HepG2 (cell line): ENCODE data around the gene FBXO10.

ENCODE experiments used
- CENPX ChIP-seq: sonication (generic); formaldehyde crosslinking; IDR thresholded peaks from 2 replicates; pipeline ENCODE4 v1.9.0; 2021; ENCODE audit warnings: mild to moderate bottlenecking, missing genetic modification reagents, moderate library complexity
- ELK4 ChIP-seq: sonication (generic); formaldehyde crosslinking; IDR thresholded peaks from 2 replicates; pipeline ENCODE4 v1.9.0; 2021; ENCODE audit warnings: missing genetic modification reagents, borderline replicate concordance
- ESRRA ChIP-seq: sonication (generic); formaldehyde crosslinking; IDR thresholded peaks from 2 replicates; pipeline ENCODE4 v1.5.1; 2020; ENCODE audit warnings: mild to moderate bottlenecking, low read depth, missing genetic modification reagents
- EZH2 ChIP-seq: conservative IDR thresholded peaks from 2 replicates; pipeline ENCODE4 v1.6.1; 2012; ENCODE audit warnings: mild to moderate bottlenecking, low read depth, low read length, moderate library complexity
- ZNF468 ChIP-seq: sonication (generic); formaldehyde crosslinking; IDR thresholded peaks from 2 replicates; pipeline ENCODE4 v1.8.0; 2022; ENCODE audit warnings: mild to moderate bottlenecking, moderate library complexity, missing genetic modification reagents

- TF ChIP-seq EZH2 (no peak), ESRRA (CRISPR knock-in tag) (no peak), ELK4 (CRISPR knock-in tag) (no peak), ZNF468 (CRISPR knock-in tag) (no peak), CENPX (CRISPR knock-in tag) (no peak)
These were observed 17.1 kb downstream of the FBXO10 start for GRCh38 chr9:37559125-37559524.
